Keratinocyte (primary cell): ENCODE measurements around the gene CTDSPL. TPM values are rescaled to one million over a fixed set of nuclear protein-coding genes. Genes with fewer than 3 reads are reported as not detected.

Experiments
- DNase-seq: peaks from one replicate; pipeline ENCODE4 v3.0.0-alpha.2; 2011; ENCODE audit warnings: low read depth, missing footprints, low spot score
- FAIRE-seq: peaks from 2 replicates; lab custom pipeline; 2011; peaks lifted over from hg19 to GRCh38; lab: Jason Lieb, UNC
- H2AFZ ChIP-seq: 2 replicates; pipeline ENCODE4 v1.6.0; 2012; ENCODE audit warnings: low read length, control low read depth, inconsistent platforms; ENCODE audit not compliant: control insufficient read depth
- H3K27ac ChIP-seq: 2 replicates; pipeline ENCODE4 v1.5.1; 2011; ENCODE audit warnings: low read length; ENCODE audit not compliant: control insufficient read depth, insufficient read depth
- H3K27me3 ChIP-seq: 3 replicates; pipeline ENCODE4 v1.6.0; 2011; ENCODE audit warnings: low read length; ENCODE audit not compliant: control insufficient read depth, insufficient read depth; ENCODE audit errors: extremely low read depth
- H3K36me3 ChIP-seq, 2 experiments: 2 replicates in 1 of 2; 3 replicates in 1 of 2; pipeline ENCODE4 v1.5.1; 2011; ENCODE audit warnings: low read length in 2 of 2, mild to moderate bottlenecking in 1 of 2; ENCODE audit not compliant: control insufficient read depth in 2 of 2, insufficient read depth in 2 of 2; ENCODE audit errors: extremely low read depth in 1 of 2
- H3K4me1 ChIP-seq: 3 replicates; pipeline ENCODE4 v1.5.1; 2011; ENCODE audit warnings: low read length; ENCODE audit not compliant: control insufficient read depth, insufficient read depth; ENCODE audit errors: extremely low read depth
- H3K4me2 ChIP-seq: 3 replicates; pipeline ENCODE4 v1.6.0; 2011; ENCODE audit warnings: low read depth, low read length; ENCODE audit not compliant: control insufficient read depth, insufficient read depth; ENCODE audit errors: extremely low read depth
- H3K4me3 ChIP-seq, 3 experiments: fragments of 200-600 bp in 1 of 3; sonication (generic) in 1 of 3; 2 replicates in 2 of 3; 3 replicates in 1 of 3; pipeline ENCODE4 v1.5.1; 2011 to 2016; ENCODE audit warnings: low read length in 3 of 3, mild to moderate bottlenecking in 3 of 3, control low read depth in 2 of 3, inconsistent platforms in 1 of 3, low read depth in 1 of 3, mixed read lengths in 1 of 3, mixed run types in 1 of 3, moderate library complexity in 1 of 3; ENCODE audit not compliant: control insufficient read depth in 2 of 3, insufficient read depth in 2 of 3; ENCODE audit errors: extremely low read depth in 1 of 3
- H3K79me2 ChIP-seq: 2 replicates; pipeline ENCODE4 v1.6.0; 2012; ENCODE audit warnings: low read length; ENCODE audit not compliant: control insufficient read depth, insufficient read depth
- H3K9ac ChIP-seq: 3 replicates; pipeline ENCODE4 v1.6.0; 2011; ENCODE audit warnings: low read length; ENCODE audit not compliant: control insufficient read depth, insufficient read depth; ENCODE audit errors: extremely low read depth
- H3K9me1 ChIP-seq: 3 replicates; pipeline ENCODE4 v1.6.0; 2011; ENCODE audit warnings: low read length; ENCODE audit not compliant: control insufficient read depth, insufficient read depth; ENCODE audit errors: extremely low read depth
- H3K9me3 ChIP-seq: 2 replicates; pipeline ENCODE4 v1.5.1; 2012; ENCODE audit warnings: low read depth, low read length; ENCODE audit not compliant: control insufficient read depth
- H4K20me1 ChIP-seq: 3 replicates; pipeline ENCODE4 v1.6.0; 2011; ENCODE audit warnings: low read length; ENCODE audit not compliant: control insufficient read depth, insufficient read depth; ENCODE audit errors: extremely low read depth
- EZH2 ChIP-seq: IDR thresholded peaks from one replicate; pipeline ENCODE4 v1.6.1; 2012; ENCODE audit warnings: inconsistent platforms, mild to moderate bottlenecking, low read length, moderate library complexity
- dilution Hi-C: fragments of 300-500 bp; cut with MboI; formaldehyde crosslinking; loops from one replicate; pipeline ENCODE4 v1.7.0; 2020; ENCODE audit warnings: low sequenced_read_pairs; ENCODE audit not compliant: extremely low pct_ligation_motif_present
- polyA plus RNA-seq, 5 experiments: library from polyadenylated mRNA; depleted of rRNA in 3 of 5; stranded (reverse) in 3 of 5; stranded (forward) in 1 of 5; unstranded in 1 of 5; fragments of >200 nt; gene quantifications; 1 replicate in 1 of 5; 2 replicates in 3 of 5; 3 replicates in 1 of 5; pipeline versions ENCODE4 v1.2.1 to v1.2.3, GENCODE V29; 2011 to 2012; ENCODE audit warnings: missing spikeins in 2 of 5, low read depth in 1 of 5, low replicate concordance in 1 of 5
- TF ChIP-seq, protein P1 (sequence below), 3 experiments: IDR thresholded peaks in 1 of 3; conservative IDR thresholded peaks in 1 of 3; optimal IDR thresholded peaks in 1 of 3; 2 replicates in 2 of 3; 3 replicates in 1 of 3; pipeline versions ENCODE3 to v1.5.1; 2011; ENCODE audit warnings: low read length in 3 of 3, mild to moderate bottlenecking in 3 of 3, moderate library complexity in 2 of 3, control low read depth in 1 of 3, inconsistent platforms in 1 of 3; ENCODE audit not compliant: insufficient read depth in 2 of 3; ENCODE audit errors: extremely low read depth in 1 of 3

The CTDSPL gene
- polyA plus RNA-seq, 1 donor (not counting 4 experiments of a cell fraction or from before 2014, with no cell fraction given), result 83.2 TPM

DNA sequence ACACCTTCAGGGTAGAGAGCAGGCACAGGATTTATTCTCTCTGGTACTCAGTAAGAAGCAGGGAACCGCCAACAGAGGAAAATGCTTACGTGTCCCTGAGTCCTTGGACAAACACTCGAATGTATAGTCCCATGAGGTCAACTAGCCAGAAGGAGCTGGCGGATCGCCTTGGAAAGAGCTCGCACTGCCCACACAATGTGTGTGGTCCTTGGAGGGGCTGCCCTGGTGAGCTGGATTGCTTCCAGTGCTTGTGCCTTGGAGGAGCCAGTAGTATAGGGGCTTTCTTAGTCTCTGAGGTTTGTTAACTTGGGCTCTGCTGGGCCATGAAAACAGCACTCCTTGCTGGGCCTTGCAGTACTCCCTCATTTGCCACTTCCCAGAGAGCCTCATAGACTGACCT, 88.2 kb downstream of the CTDSPL start:
- Histone ChIP-seq H3K36me3 (peaks cover 6 to 15% of the 10 kb centered on the region in 2 experiments), H4K20me1 (no peaks in the 10 kb centered on the region), H3K4me3 (no peak overlapping the region), H3K79me2 (no peaks in the 10 kb centered on the region), H3K9me1 (no peaks in the 10 kb centered on the region), H3K4me2 (no peak overlapping the region), H3K9ac (no peak overlapping the region), H3K9me3 (peaks cover 2% of the 10 kb centered on the region), H3K4me1 (peaks cover 22% of the 10 kb centered on the region), H3K27ac (no peak overlapping the region), H2AFZ (no peak overlapping the region), H3K27me3 (no peaks in the 10 kb centered on the region)
- dilution Hi-C loops, result no loop called here
- FAIRE-seq (no peak), DNase-seq (no peak)
- TF ChIP-seq EZH2, result no peak
- TF ChIP-seq, protein P1, sequence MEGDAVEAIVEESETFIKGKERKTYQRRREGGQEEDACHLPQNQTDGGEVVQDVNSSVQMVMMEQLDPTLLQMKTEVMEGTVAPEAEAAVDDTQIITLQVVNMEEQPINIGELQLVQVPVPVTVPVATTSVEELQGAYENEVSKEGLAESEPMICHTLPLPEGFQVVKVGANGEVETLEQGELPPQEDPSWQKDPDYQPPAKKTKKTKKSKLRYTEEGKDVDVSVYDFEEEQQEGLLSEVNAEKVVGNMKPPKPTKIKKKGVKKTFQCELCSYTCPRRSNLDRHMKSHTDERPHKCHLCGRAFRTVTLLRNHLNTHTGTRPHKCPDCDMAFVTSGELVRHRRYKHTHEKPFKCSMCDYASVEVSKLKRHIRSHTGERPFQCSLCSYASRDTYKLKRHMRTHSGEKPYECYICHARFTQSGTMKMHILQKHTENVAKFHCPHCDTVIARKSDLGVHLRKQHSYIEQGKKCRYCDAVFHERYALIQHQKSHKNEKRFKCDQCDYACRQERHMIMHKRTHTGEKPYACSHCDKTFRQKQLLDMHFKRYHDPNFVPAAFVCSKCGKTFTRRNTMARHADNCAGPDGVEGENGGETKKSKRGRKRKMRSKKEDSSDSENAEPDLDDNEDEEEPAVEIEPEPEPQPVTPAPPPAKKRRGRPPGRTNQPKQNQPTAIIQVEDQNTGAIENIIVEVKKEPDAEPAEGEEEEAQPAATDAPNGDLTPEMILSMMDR (optimal IDR thresholded peaks at IDR 0.05 in 1 of 3, IDR thresholded peaks at IDR 0.05 in 1 of 3, conservative IDR thresholded peaks at IDR 0.05 in 1 of 3; ENCODE audit: extremely low read depth in 1 of 3, insufficient read depth in 2 of 3, low read length in 3 of 3), result no peak

DNA sequence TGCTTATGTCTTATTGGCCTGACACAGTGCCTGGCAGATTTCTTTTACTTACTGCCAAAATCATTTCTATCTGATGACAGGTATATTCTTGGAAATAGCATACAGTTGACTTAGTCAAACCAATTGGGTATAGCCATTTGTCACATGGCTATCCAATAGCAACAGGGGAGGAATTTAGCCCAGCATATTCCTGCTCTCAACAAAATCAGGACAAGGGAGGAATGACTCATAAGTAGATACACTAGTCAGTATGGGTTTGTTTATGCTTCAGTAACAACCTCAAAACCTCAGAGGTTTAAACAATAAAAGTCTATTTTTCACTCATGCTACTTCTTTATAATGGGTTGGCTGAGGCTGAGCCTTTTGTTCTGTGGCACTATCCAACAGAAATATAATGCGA, 90.9 kb downstream of the CTDSPL start:
- Histone ChIP-seq H3K4me2 (no peak overlapping the region), H3K9me1 (no peaks in the 10 kb centered on the region), H3K27ac (no peak overlapping the region), H3K36me3 (peaks cover 10 to 11% of the 10 kb centered on the region in 2 experiments), H3K9me3 (peaks cover 2% of the 10 kb centered on the region), H2AFZ (no peak overlapping the region), H3K4me1 (no peaks in the 10 kb centered on the region), H3K9ac (no peak overlapping the region), H3K79me2 (no peaks in the 10 kb centered on the region), H3K4me3 (no peak overlapping the region), H3K27me3 (no peaks in the 10 kb centered on the region), H4K20me1 (no peaks in the 10 kb centered on the region)
- DNase-seq (peak; percentile 15), FAIRE-seq (no peak)
- TF ChIP-seq, protein P1 (optimal IDR thresholded peaks at IDR 0.05 in 1 of 3, IDR thresholded peaks at IDR 0.05 in 1 of 3, conservative IDR thresholded peaks at IDR 0.05 in 1 of 3; ENCODE audit: extremely low read depth in 1 of 3, insufficient read depth in 2 of 3, low read length in 3 of 3), result no peak
- no peak for TF ChIP-seq EZH2
- dilution Hi-C loops, result no loop called here
